Activated T-cell treated with anti-CD3 and anti-CD28 coated beads, Interleukin-2, amount 50 U/mL, for 1 hour (primary cell): ENCODE measurements around the gene FGF22.
"Not testable (repeated sequence)": the region's sequence is repeated elsewhere in the genome, so short reads cannot be mapped to it uniquely, and the experiment has no call there.

Experiments used
- DNase-seq: peaks from one replicate; pipeline ENCODE4 v3.0.0-alpha.2; 2020

Gene FGF22

GRCh38 chr19:607301-608154 is 32.2 kb upstream of the FGF22 start:
- no peak for DNase-seq

DNA sequence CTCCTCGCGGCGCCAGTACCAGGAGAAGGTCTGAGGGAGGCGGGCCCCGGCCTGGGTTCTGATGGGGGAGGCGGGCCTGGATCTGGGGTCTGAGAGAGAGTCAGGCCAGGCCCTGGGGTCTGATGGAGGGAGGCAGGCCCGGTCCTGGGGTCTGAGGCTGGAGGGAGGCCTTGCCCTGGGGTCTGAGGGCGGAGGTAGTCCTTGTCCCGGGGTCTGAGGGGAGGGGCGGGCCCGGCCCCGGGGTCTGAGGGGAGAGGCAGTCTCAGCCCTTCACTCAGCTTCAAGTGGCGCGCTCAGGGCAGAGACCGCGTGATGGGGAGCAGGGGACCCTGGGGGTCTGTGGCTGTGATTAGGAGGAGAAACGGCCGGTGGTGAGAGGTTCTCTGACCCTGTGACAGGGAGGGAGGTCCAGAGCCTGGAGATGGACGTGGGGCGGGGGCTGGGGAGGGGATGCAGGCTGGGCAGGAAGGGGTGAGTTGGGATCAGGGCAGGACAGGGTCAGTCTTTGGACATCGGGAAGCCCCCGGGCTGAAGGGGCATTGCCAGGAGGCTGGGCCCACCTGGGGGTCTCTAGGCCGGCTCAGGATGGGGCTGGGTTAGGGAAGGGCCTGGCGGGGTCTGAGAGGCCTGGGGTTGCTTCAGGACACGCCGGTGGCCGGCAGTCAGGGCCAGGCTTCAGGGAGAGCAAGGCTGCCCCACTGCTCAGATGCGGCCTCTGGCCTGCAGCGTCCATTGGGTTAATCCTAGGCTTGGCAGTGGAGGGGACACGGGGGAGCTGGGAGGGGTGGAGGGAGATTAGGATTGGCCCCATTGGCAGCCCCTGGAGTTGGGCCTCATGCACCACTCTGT is 31.3 kb upstream of the FGF22 start:
- no peak for DNase-seq

DNA sequence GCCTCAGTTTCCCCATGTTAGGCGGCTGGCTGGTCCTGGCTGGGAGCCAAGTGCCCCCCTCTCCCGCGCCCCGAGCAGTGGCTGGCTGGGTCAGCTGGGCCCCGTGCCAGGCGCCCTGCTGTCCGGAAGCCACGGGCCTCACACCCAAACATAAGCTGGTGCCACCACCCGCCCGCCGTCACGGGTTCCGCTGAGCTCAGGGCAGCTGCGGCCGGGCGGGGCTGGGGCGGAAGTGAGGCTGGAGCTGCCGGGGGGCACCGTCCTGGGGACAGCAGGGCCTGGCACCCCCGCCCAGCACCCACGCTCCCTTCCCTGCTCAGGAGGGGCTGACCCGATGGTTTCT is 30.7 kb upstream of the FGF22 start:
- DNase-seq: no peak

DNA sequence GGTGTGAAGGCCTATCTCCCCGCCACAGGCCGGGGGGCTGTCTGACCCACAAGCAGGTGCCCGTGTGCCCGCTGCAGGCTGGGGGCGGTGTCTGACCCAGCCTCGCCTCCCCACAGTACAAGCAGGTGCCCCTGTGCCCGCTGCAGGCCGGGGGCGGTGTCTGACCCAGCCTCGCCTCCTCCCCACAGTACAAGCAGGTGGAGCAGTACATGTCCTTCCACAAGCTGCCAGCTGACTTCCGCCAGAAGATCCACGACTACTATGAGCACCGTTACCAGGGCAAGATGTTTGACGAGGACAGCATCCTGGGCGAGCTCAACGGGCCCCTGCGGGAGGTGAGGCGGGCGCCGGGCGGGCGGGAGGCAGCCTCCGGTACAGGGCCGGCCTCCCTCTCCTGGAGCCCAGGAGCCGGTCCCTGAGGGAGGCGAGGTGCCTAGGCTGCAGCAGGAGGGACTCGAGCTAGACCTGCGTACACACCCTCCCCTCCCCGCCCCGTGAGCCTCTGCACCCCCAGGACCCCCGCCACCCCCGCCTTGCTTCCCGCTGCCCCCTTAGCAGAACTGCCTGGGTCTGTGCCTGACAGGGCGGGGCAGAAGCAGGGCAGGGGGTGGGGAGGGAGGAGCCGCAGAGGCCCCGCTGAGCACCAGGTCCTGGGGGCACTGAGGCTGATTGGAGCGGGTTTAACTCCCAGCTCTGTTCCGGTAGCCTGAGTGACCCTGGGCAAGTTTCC is 29.4 kb upstream of the FGF22 start:
- DNase-seq: peak; percentile 53

DNA sequence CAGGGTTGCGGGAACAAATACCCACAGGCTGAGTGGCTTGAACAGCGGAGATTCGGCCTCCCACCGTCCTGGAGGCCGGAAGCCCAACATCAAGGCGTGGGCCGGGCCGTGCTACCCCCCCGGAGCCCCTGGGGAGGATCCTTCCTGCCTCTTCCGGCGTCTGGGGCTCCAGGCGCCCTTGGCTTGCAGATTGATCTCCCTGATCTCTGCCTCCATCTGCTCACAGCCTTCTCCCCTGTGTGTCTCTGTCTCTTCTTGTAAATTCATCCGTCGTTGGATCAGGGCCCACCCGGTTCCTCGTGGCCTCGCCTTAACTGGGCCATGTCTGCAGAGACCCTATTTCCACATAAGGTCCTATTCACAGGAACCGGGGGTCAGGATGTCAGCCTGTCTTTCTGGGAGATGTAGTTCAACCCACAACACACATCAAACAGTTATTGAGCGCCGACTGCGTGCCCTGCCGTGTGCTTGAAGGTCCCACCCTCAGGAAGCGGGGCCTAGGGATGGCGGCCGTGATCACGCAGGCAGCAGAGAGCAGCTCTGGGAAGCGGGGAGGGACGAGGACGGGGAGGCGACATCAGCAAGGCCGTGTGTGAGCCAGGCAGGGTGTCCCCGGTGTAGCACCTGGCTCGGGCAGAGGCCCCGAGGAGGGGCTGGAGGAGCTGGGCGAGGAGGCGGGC is 28.7 kb upstream of the FGF22 start:
- peak; percentile 66 for DNase-seq

DNA sequence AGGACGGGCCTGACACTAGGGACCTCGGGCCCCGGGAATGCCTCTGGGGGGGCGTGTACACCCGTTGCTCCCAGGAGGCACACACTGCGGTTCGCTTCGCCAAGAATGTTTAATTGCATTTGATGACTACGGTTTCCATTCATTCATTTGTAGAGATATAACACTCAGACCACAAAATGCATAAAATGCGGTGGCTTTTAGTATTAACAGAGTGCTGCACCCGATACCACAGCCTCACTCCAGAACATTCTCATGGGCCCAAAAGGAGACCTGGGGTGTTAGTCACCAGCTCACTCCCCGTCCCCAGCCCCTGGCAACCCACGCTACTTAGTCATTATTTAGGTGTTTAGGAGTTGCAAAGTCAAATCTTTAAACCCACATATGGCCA is 28.2 kb upstream of the FGF22 start:
- peak; percentile 54 for DNase-seq

DNA sequence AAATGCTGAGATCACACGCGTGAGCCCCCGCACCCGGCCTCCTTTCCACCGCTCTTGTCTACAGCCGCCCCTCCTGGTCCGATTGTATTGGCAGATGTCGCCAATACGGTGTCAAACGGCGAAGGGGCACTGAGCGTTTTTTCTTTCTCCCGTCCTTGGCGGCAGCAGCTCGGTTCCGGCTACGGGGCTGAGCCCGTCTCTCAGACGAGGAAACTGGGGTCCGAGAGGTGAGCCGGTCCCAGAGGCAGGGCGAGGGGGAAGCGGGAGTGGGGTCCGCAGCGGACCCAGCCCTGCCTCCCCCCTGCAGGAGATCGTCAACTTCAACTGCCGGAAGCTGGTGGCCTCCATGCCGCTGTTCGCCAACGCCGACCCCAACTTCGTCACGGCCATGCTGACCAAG is 26.7 kb upstream of the FGF22 start:
- no peak for DNase-seq

DNA sequence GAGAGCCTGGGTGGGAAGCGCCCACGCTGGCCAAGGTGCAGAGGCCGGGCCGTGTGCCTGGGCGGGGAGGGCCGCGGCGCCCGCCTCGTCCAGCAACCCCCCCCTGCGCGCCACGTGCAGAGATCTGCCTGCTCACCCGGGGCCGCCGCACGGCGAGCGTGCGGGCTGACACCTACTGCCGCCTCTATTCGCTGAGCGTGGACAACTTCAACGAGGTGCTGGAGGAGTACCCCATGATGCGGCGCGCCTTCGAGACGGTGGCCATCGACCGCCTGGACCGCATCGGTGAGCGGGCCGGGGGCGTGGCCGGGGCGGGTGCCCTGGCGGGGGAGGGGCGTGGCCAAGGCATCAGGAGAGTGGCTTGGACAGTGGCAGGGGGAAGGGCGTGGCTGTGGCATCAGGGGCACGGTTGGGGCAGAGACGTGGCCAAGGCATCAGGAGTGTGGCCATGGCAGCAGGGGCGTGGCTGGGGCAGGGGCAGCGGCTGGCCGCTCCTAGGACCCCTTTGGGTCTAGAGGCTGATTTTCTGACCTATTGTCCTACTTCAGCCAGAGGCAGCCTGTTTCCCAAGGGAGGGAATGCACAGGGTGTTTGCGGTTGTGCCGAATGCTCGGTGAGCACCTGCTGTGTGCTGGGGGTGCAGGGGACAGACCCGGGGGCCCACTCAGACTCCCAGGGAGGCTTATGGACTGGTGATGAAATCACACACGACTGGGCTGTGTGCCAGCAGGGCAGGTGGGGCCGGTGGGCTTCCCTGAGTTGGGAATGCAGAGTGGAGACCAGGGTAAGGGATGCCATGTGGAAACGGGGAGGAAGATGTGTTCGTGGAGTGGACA is 25.7 kb upstream of the FGF22 start:
- DNase-seq: no peak

DNA sequence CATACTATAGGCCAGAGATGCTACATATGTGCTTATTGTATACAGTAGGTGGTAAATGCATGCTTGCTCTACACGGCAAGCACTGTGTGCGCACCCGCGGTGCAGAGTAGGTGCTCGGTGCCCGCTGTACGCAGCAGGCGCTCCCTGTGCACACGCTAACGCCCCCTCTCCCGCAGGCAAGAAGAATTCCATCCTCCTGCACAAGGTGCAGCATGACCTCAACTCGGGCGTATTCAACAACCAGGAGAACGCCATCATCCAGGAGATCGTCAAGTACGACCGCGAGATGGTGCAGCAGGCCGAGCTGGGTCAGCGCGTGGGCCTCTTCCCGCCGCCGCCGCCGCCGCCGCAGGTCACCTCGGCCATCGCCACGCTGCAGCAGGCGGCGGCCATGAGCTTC is 24.1 kb upstream of the FGF22 start:
- DNase-seq: no peak

GRCh38 chr19:616062-616700 is 23.5 kb upstream of the FGF22 start:
- no peak for DNase-seq

DNA sequence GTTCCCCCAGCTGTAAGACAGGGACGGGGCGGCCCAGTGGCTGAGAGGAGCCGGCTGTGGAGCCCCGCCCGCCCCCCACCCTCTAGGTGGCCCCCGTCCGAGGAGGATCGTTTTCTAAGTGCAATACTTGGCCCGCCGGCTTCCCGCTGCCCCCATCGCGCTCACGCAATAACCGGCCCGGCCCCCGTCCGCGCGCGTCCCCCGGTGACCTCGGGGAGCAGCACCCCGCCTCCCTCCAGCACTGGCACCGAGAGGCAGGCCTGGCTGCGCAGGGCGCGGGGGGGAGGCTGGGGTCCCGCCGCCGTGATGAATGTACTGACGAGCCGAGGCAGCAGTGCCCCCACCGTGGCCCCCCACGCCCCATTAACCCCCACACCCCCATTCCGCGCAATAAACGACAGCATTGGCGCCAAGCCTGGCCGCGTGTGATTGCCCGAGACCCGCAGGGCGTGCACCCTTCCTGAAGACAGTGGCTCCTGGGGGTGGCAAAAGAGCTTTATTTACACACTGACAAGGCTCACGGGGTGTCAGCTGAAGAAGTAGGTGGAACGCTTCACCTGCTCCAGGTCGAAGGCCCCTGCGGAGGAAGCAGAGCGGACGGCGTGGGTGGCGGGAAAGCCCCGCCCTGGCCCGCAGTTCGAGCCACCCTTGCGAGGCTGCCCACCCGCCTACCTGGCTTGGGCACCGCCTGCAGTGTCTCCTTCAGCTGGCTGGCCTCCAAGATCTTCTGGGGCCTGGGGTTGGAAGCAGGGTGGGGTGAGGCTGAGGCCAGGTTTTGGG is 22.7 kb upstream of the FGF22 start:
- no peak for DNase-seq

- DNase-seq: no peak
Observed at GRCh38 chr19:617551-618246, 22.0 kb upstream of the FGF22 start.

- DNase-seq: no peak
Observed at GRCh38 chr19:618247-618619, 21.4 kb upstream of the FGF22 start.

GRCh38 chr19:618674-619285 is 20.9 kb upstream of the FGF22 start:
- DNase-seq: no peak

- no peak for DNase-seq
Observed at GRCh38 chr19:619286-620002, 20.2 kb upstream of the FGF22 start.

GRCh38 chr19:620166-620862 is 19.4 kb upstream of the FGF22 start:
- no peak for DNase-seq

- DNase-seq: not testable (repeated sequence)
Observed at GRCh38 chr19:621191-621590, 18.5 kb upstream of the FGF22 start.

GRCh38 chr19:621819-622218 is 17.9 kb upstream of the FGF22 start:
- DNase-seq: no peak
